Measurements from ENCODE around the gene TMEM37.
"Not testable (repeated sequence)": the region's sequence is repeated elsewhere in the genome, so short reads cannot be mapped to it uniquely, and the experiment has no call there.

Gene TMEM37

GRCh38 chr2:119431155-119431975 lies at the start of gene TMEM37:
TSS of gene TMEM37 (plus strand) at chr2:119431854. CDS start at chr2:119431904, 50 bp downstream.
- DNase-seq = peak; percentile 40

- no peak for DNase-seq
Observed at GRCh38 chr2:119383410-119384140, 48.1 kb upstream of the TMEM37 start.

GRCh38 chr2:119384971-119385370 lies 46.7 kb upstream of the TMEM37 start:
- no peak for DNase-seq

GRCh38 chr2:119385466-119385865 lies 46.2 kb upstream of the TMEM37 start:
- DNase-seq = peak; percentile 46

- DNase-seq = peak; percentile 89
Observed at GRCh38 chr2:119387381-119388129, 44.1 kb upstream of the TMEM37 start.

GRCh38 chr2:119389615-119390306 lies 41.9 kb upstream of the TMEM37 start:
- peak; percentile 29 for DNase-seq

GRCh38 chr2:119393971-119394748 lies 37.5 kb upstream of the TMEM37 start:
- no peak for DNase-seq

GRCh38 chr2:119397196-119397595 lies 34.5 kb upstream of the TMEM37 start:
- DNase-seq = no peak

GRCh38 chr2:119402106-119402505 lies 29.5 kb upstream of the TMEM37 start:
- no peak for DNase-seq

GRCh38 chr2:119402645-119403560 lies 28.8 kb upstream of the TMEM37 start:
- DNase-seq = no peak

GRCh38 chr2:119403618-119404017 lies 28.0 kb upstream of the TMEM37 start:
- DNase-seq = not testable (repeated sequence)

- DNase-seq = no peak
Observed at GRCh38 chr2:119405151-119405550, 26.5 kb upstream of the TMEM37 start.

- peak; percentile 78 for DNase-seq
Observed at GRCh38 chr2:119407430-119408220, 24.0 kb upstream of the TMEM37 start.

GRCh38 chr2:119408221-119408619 lies 23.4 kb upstream of the TMEM37 start:
- DNase-seq = no peak

GRCh38 chr2:119409506-119409905 lies 22.1 kb upstream of the TMEM37 start:
- no peak for DNase-seq

- DNase-seq = no peak
Observed at GRCh38 chr2:119414894-119415293, 16.8 kb upstream of the TMEM37 start.

GRCh38 chr2:119415630-119416029 lies 16.0 kb upstream of the TMEM37 start:
- DNase-seq = no peak

- no peak for DNase-seq
Observed at GRCh38 chr2:119416299-119416923, 15.2 kb upstream of the TMEM37 start.

GRCh38 chr2:119417908-119418307 lies 13.7 kb upstream of the TMEM37 start:
- DNase-seq = no peak

Data from suppressor macrophage treated with lipopolysaccharide for 4 hours (primary cell).